NCI-H1048 (cell line): ENCODE measurements around the gene PDZD7.

Experiments
- DNase-seq: peaks from one replicate; lab custom pipeline; 2025; lab: John Stamatoyannopoulos, UW

PDZD7 gene

GRCh38 chr10:101001659-101002035 is 29.3 kb downstream of the PDZD7 start:
- no peak for DNase-seq

DNA sequence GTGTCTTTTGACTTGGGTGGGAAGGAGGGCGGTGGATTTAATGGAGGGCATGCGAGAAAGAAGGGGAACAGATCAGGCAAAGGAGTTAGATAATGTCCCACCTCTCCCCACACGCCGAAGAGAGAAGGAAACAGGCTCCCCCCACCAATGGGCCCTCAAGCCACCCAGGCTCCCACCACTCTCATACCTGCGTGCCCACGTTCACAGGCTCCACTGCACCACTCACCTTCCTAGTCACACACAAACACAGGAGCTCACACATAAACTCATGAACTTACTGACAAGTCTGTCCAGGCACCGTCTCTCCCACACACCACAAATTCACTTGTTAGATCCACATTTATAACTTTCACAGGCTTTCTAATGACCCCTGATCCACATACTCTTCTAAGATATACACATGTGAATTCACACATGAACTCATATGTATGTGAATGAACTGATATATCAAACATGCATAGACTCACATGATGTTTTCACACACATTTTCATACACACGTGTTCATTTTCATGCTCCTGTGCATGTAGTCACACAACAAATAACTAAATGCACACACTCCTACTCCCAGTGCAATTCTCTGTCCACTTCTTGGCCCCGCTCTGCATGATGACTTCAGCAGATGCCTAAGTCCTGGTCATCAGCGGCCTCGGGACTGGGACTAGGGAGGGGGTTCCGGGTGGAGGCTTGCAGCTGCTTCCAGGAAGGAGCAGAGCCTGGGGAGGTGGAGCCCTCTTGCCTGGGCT is 29.8 kb downstream of the PDZD7 start:
- no peak for DNase-seq

- DNase-seq: no peak
Observed at GRCh38 chr10:101000127-101000914, 30.6 kb downstream of the PDZD7 start.

DNA sequence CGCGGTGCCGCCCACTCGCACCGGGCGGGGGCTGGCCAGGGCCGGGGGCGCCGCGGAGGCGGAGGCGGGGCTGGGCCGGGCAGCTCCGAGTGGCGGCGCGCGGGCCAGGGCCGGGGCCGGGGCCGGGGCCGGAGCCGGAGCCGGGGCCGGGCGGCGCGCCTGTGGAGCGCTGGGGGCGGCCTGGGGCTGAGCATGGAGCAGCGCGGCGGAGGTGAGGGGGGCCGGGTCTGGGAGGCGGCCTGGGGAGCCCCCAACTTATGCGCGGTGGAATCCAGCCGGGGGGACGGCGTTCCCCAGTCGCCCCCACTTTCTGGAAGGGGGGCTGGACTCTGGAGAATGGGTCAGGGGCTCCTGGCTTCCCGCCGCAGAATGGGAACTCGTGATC is 31.2 kb downstream of the PDZD7 start, which contains the start of gene LZTS2:
LZTS2 (plus strand) TSS at position 67 of the 385 bp plus-strand sequence. CDS start 2,731 bp downstream, outside the sequence.
- DNase-seq: no peak

GRCh38 chr10:100998991-100999741 is 31.8 kb downstream of the PDZD7 start:
- peak; percentile 23 for DNase-seq

DNA sequence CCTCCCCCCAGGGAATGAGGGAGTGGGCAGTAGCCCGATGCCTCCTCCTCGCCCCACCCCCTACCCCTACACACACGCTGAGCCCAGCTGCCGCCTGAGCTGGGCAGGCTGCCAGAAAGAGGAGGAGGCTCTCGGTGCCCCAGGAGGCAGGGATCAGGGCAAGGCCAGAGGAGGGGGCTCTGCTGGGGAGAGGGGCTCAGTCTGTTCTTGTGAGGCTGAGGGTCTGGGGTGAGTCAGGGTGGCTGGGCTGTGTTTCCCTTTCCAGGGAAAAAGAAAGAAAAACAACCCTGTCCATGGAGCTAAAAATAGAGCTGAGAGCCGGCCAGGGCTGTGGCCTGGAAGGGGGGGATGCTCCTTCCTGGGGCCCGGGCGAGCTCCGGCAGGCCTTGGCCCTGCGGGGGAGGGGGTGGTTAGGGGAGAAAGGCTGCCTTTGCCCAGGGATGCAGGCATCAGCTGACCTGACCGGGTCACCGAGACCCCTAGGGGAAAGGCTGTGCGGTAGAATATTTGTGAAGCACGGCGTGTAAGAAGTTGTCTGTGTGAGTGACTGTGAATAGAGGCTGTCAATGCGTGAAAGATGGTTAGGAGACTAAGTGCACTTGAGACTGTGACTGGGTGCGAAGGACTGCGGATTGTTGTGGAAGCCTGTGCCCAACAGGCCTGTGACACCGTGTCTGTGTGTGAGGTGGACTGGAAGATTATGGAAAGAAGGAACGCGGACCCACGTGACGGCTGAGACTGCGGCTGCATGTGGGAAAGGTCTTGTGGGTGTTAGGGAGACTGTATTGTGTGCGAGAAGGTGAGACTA is 32.5 kb downstream of the PDZD7 start:
- DNase-seq: peak; percentile 42

- DNase-seq: peak; percentile 60
Observed at GRCh38 chr10:100997360-100998182, 33.4 kb downstream of the PDZD7 start.

GRCh38 chr10:100996678-100997359 is 34.1 kb downstream of the PDZD7 start:
- no peak for DNase-seq

GRCh38 chr10:100995181-100995580 is 35.7 kb downstream of the PDZD7 start:
- no peak for DNase-seq

- DNase-seq: no peak
Observed at GRCh38 chr10:100993986-100994708, 36.8 kb downstream of the PDZD7 start.

- no peak for DNase-seq
Observed at GRCh38 chr10:100989088-100989487, 41.8 kb downstream of the PDZD7 start.

GRCh38 chr10:100988166-100988565 is 42.8 kb downstream of the PDZD7 start:
- no peak for DNase-seq

GRCh38 chr10:100987685-100988049 is 43.3 kb downstream of the PDZD7 start:
- DNase-seq: no peak

DNA sequence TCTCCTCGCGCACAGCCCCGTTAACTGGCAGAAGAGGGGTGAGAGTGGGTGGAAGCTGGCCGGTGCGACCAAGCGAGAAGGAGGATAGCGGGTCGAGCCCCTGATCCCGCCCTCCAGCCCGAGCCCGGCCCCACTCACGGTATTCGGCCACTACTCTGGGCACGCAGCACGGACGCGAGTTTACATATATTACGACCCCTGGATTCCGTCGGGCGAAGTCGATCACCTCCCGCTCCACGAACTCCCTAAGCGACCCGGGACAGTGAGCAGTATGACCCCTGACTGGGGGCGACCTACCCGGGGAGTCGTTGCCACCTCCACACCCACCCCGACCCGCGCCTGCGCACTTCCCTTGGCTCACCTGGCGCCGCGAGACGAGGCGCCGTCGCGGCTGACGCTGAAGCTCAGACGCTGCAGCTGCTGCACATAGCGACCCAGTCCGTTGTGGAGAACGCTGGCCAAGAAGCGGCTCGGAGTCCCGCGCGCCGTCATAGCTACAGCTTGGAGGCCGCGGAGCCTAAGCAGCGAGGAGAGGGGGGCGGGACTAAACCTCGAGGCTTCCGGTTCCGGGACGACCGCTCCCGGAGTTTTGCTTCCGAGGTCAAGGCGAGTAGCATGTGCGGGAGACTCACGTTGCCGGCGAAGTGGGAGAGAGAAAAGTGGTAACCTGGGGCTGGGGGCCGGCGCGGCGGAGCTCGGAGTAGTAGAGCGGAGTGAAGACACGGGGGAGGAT is 43.8 kb downstream of the PDZD7 start, which contains the start of the genes MRPL43 and TWNK:
MRPL43 (minus strand) TSS at position 546 of the 733 bp plus-strand sequence; CDS start at position 492, 54 bp downstream.
TWNK (plus strand) TSS at position 592 of the 733 bp plus-strand sequence. CDS start 668 bp downstream, outside the sequence.
- peak; percentile 32 for DNase-seq

DNA sequence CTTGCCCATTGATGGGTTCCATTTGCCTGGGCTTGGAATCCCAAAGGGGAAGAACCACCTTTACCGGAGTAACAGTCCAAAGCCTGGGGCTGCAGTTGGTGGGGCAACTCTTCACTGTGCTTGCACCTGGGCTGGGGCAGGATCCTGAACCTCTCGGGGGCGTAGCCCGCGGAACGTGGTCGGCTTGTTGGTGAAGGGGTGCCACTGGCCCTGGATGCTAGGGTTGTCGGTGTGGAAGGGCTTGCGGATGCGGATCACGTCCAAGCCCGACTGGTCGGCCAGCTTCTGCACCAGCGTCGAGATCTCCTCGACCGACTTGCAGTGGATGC is 44.3 kb downstream of the PDZD7 start:
- no peak for DNase-seq

DNA sequence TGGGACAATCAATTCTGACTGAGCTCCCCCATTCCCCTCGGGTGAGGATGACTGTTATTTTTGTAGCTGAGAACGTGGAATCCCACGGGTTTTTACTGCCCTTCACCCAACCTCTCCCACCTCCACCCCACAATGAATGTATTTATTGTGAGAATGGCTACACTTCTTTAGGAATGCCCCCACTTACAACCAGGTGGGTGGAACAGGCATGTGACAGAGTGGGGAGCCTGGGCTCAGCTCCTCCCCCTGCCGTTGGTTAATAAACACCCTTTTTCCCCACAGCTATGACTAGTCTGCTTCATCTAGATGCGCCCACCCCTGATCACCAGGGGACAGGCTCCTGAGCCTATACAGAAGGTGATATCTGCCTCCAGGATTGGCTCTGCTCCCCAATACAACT is 45.6 kb downstream of the PDZD7 start:
- DNase-seq: no peak

DNA sequence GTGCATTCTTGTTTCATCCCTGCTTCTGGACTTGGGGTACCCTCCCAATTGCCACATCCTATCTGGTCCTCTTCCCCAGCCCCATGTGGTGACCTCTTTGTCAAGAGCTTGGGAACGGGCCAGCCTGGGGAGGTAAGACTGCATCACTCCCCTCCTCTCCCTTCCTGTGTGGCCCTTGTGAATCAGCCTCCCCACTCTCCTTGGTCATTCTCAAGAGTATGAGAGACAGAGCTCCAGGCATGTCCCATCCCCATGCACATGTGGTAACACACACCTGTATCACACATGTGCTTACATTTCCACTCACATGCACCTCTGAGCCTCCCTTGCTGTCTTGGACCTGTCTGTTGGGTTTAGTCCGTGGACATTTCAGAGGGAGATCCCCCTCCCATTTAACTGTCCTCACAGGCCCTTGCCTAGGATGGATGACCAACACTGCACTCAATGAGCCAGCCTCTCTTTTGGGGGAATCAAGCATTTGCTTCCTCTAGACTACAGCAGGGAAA is 46.2 kb downstream of the PDZD7 start:
- DNase-seq: no peak

- DNase-seq: no peak
Observed at GRCh38 chr10:100983868-100984671, 46.9 kb downstream of the PDZD7 start.
